HS-27A (cell line): ENCODE results near the gene RELB.
A peak's percentile ranks its signal among the peaks of the same experiment; 100 is the strongest.

Source experiments
- DNase-seq: peaks from one replicate; pipeline ENCODE4 v3.0.0-alpha.2; 2012; ENCODE audit warnings: low read depth, missing footprints

Gene RELB

GRCh38 chr19:45021971-45022370 lies 20.7 kb downstream of the RELB start:
- no peak for DNase-seq

GRCh38 chr19:45023048-45023447 lies 21.8 kb downstream of the RELB start:
- no peak for DNase-seq

GRCh38 chr19:45025264-45025663 lies 24.0 kb downstream of the RELB start:
- DNase-seq: no peak

- no peak for DNase-seq
These were observed 26.1 kb downstream of the RELB start for GRCh38 chr19:45027371-45027770.

GRCh38 chr19:45030825-45031224 lies 29.6 kb downstream of the RELB start:
- no peak for DNase-seq

GRCh38 chr19:45032421-45032820 lies 31.2 kb downstream of the RELB start:
- DNase-seq: no peak

- DNase-seq: no peak
These were observed 34.5 kb downstream of the RELB start for GRCh38 chr19:45035755-45036154.

GRCh38 chr19:45037393-45038169 lies 36.3 kb downstream of the RELB start:
- DNase-seq: no peak

- DNase-seq: peak; percentile 68
These were observed 37.9 kb downstream of the RELB start, which contains the start of gene CLASRP for GRCh38 chr19:45038931-45039893. TSS of gene CLASRP (plus strand) at chr19:45039045. CDS start at chr19:45040213, 1,168 bp downstream.

- DNase-seq: no peak
These were observed 39.0 kb downstream of the RELB start for GRCh38 chr19:45040059-45040771.

- DNase-seq: no peak
These were observed 39.9 kb downstream of the RELB start for GRCh38 chr19:45041125-45041524.

- no peak for DNase-seq
These were observed 44.5 kb downstream of the RELB start for GRCh38 chr19:45045671-45046353.

GRCh38 chr19:45046355-45046754 lies 45.1 kb downstream of the RELB start:
- DNase-seq: no peak

GRCh38 chr19:45047188-45047797 lies 46.0 kb downstream of the RELB start:
- DNase-seq: no peak

GRCh38 chr19:45049073-45049736 lies 47.9 kb downstream of the RELB start:
- DNase-seq: no peak

GRCh38 chr19:45050036-45050435 lies 48.8 kb downstream of the RELB start:
- DNase-seq: no peak

- no peak for DNase-seq
These were observed 50.8 kb downstream of the RELB start for GRCh38 chr19:45051929-45052579.

GRCh38 chr19:45056831-45057230 lies 55.6 kb downstream of the RELB start:
- DNase-seq: no peak

GRCh38 chr19:45057444-45057843 lies 56.2 kb downstream of the RELB start:
- no peak for DNase-seq

GRCh38 chr19:45058622-45059159 lies 57.4 kb downstream of the RELB start:
- DNase-seq: no peak
